GM12872 (cell line): ENCODE results near the gene PHLDB1.
A peak's percentile ranks its signal among the peaks of the same experiment; 100 is the strongest.

Source experiments
- TF ChIP-seq, protein P1 (sequence below): IDR thresholded peaks from 3 replicates; pipeline ENCODE4 v1.5.1; 2011; ENCODE audit warnings: low read depth, mild to moderate bottlenecking, low read length, moderate library complexity; ENCODE audit not compliant: insufficient read depth

Gene PHLDB1

DNA sequence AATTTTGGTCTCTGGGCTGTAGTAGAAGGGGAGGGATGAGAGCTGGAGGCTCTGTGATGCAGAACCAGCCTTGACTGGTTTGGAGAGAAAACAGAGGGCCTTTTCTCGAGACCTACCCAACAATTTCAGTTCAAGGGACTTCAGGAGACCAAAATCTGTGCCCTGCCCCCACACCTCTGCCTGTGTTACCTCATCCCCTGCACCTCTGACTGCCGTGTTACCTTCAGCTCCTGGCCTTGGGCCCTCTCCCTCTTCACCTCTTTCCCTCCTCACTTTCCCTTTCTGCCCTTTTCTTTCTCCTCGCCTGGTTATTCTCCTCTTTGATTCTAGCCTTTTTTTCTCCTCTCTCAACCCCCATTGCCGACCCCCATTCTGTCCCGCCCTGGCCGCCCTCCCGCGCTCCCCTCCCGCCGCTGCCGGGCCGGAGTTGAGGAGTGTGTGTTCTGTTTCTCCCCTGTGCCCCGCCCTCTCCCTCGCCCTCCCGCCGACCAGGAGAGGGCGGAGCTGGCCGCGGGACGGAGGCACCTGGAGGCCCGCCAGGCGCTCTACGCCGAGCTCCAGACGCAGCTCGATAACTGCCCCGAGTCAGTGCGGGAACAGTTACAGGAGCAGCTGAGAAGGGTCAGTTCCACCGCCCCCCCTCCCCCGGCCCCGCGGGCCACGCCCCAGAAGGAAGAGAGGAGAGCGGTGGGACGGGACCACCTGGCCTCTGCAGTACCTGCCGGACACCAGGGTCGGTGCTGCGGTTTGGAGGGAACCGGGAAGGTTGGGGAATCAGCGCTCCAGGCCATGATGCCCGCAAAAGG is 27.2 kb downstream of the PHLDB1 start:
- TF ChIP-seq, protein P1, sequence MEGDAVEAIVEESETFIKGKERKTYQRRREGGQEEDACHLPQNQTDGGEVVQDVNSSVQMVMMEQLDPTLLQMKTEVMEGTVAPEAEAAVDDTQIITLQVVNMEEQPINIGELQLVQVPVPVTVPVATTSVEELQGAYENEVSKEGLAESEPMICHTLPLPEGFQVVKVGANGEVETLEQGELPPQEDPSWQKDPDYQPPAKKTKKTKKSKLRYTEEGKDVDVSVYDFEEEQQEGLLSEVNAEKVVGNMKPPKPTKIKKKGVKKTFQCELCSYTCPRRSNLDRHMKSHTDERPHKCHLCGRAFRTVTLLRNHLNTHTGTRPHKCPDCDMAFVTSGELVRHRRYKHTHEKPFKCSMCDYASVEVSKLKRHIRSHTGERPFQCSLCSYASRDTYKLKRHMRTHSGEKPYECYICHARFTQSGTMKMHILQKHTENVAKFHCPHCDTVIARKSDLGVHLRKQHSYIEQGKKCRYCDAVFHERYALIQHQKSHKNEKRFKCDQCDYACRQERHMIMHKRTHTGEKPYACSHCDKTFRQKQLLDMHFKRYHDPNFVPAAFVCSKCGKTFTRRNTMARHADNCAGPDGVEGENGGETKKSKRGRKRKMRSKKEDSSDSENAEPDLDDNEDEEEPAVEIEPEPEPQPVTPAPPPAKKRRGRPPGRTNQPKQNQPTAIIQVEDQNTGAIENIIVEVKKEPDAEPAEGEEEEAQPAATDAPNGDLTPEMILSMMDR: no peak

DNA sequence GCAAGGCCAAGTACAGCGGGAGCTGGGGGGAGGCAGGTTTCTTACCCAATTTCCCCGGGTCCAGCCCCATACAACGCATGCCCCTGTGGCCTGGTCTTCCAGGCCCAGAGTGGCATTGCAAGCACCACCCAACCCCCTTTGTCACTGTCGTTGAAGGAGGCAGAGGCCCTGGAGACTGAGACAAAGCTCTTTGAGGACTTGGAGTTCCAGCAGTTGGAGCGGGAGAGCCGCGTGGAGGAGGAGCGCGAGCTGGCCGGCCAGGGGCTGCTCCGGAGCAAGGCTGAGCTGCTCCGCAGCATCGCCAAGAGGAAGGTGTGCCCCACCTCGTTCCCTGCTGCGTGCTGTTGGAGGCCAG is 27.8 kb downstream of the PHLDB1 start:
- TF ChIP-seq, protein P1: no peak

DNA sequence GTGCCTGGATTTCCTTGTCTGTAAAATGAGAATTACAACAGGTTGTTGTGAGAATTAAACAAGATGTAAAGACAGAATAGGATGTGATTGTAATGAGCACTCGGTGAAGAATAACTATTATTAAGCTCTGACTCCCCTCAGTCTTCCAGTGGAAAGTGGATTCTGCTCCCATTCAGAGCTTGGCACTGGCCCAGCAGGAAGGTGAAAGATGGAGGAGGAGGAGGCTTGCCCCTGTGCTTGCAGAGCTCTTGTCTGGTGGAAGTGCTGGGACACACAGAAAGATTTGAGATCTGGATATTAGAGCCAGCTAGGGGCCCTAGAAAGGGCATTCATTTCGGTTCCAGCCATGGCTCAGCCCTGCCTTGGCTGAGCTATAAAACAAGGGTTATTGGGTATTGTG is 28.2 kb downstream of the PHLDB1 start:
- TF ChIP-seq, protein P1: no peak

DNA sequence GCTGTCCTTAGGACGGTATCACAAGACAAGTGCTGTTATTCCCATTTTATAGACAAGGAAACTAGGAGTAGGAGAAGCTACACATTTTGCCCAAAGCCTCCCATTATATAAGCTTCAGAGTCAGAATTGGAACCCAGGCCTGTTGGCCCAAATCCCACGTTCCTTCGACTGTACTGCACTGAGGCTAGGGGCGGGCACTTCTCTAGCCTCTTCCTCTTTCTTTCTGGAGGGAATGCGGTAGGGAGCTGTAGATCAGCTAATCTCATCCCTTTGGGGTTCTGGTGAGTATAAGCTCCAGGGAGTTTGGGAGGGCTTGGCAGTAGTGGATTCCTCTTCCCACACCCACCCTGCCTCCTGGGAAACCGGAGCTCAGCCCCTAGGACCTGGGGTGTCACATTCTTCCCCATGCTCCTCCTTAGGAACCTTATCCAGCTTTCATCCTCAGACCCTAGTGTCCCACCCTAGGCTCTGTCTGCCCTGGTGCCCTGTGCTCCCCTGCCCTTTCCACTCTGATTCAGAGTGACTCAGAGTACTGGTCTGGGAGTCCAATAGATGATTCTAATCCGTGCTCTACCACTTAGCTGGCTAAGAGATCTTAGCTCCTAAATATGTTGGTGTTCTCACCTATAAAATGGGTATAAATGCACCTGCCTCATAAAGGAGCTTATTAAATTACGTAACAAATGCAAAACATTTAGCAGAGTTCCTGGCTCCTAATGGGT is 29.3 kb downstream of the PHLDB1 start:
- TF ChIP-seq, protein P1: no peak

DNA sequence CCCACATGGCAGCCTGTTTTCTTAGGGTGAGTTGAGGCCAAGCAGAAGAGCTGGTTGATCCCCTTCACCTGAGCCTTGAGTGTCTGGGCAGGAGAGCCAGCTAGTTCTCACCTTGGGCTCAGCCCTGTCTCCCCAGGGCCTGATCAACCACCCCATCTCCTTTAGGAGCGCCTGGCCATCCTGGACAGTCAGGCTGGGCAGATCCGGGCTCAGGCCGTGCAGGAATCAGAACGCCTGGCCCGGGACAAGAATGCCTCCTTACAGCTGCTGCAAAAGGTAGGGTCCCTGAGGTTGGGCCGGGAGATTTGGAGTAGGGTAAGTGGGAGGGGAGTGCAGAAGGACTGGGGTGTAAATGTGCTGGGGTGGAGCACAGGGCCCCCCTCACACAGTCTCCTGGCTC is 31.3 kb downstream of the PHLDB1 start:
- TF ChIP-seq, protein P1: no peak

DNA sequence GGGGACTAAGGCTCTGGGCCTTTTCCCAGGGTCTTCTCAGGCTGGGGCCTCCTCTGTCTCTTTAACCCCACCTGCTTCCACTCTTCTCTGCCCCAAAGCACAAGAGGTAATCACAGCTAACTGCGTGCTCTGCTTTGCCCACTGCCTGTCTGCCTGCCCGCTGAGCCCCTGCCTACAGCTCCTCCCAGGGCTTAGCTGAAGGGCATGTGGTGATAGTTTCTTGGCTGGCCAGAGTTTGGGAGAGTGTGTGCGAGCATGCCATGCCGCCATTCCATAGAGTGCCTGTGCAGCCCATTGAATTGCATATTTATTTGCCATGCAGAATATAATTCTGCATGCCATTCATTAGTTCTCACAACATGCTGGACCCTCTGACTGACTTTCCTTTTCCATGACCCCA is 32.5 kb downstream of the PHLDB1 start:
- TF ChIP-seq, protein P1: no peak

DNA sequence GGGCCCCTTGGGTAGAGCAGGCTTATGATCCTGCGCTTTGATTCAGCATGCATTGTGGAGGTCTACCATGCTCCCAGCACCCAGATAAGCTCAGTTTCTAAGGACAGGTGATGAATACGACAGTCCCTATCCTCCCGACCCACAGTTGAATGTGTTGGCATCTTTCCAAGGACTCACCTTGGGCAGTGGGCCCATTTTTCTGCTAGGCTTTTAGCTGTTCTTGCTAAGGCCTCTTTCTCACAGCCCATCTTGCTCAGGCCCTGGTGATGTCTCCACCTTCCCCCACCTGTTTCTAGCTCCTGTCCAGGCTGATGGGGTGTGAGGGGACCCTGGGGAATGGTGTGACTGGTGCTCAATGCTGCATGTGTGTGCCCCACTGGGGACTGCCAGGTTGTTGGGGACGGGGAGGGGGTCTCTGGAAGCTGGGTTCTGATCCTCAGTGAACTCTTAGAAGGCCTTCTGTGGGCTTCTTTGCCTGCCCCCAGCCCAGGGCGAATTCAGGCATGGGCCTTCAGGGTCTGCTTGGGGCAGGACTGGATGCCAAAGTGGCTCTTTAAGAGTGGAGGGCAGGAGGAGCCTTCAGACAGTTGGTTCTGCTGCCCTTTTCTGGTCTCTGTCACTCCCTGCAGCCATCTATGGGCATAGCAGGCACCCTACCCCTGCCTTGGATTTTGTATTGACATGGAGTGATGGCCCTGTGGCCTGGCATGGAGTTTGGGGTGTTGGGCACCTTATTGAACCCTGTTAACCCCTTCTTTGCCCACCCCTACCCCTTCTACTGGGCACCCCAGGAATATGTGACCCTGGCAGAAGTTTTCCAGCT is 33.1 kb downstream of the PHLDB1 start:
- TF ChIP-seq, protein P1: 0 out of 3 replicates have a peak, but pooled peaks have one; percentile 7
